NB4 (cell line): ENCODE measurements around the gene FAM83F.

Experiments used
- DNase-seq: peaks from one replicate; pipeline ENCODE4 v3.0.0; 2010; ENCODE audit warnings: low read depth
- H3K4me3 ChIP-seq: one replicate; pipeline ENCODE4 v1.5.1; 2011; ENCODE audit warnings: mild to moderate bottlenecking, low read depth, low read length, moderate library complexity
- CTCF ChIP-seq: IDR thresholded peaks from one replicate; pipeline ENCODE4 v1.5.1; 2012; ENCODE audit warnings: low read depth, low read length
- MAX ChIP-seq: IDR thresholded peaks from 2 replicates; pipeline ENCODE4 v1.6.1; 2011; ENCODE audit warnings: low read depth, low read length
- MYC ChIP-seq: IDR thresholded peaks from 2 replicates; pipeline ENCODE4 v1.6.1; 2011; ENCODE audit warnings: low read depth, low read length
- POLR2A ChIP-seq: IDR thresholded peaks from 2 replicates; pipeline ENCODE4 v1.6.1; 2011; ENCODE audit warnings: mild to moderate bottlenecking; ENCODE audit not compliant: insufficient read length; ENCODE audit errors: extremely low read depth

Gene FAM83F

GRCh38 chr22:39958009-39958711 is 36.6 kb upstream of the FAM83F start:
- TF ChIP-seq MYC: no peak
- TF ChIP-seq CTCF: no peak
- no peak for TF ChIP-seq MAX
- TF ChIP-seq POLR2A: no peak
- no peak for DNase-seq
- no peak overlapping the region for H3K4me3 ChIP-seq

DNA sequence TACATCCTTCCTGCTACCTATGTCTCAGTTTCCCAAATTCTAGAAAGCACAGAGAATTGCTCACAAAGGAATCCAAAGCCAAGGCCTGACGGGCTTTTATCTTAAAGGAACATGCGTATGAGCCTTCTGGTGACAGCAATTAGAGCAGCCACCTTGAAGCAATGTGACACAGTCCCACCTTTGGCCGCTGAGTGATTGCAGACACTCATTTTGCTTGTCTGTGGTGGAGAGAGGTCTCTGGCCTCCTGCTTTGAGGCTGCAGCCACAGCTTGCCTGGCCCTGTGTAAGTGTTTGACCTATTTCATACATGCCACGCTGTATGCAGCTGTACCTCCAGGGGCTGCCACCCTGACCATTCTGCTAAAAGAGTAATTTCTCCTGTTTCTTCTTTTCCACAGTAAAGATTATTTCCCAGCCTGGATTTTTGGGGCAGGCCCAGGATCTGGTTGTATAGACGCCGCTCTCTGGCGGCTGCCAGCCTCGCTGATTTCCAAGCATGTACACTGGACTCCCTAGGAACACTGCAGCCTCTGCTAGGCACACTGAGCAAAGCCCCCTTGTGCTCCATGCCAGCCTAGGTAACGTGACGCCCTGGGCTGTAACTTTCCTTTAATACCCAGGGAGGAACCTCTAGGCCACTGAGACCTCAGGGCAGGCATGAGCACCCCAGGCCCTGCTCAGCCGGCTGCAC is 35.7 kb upstream of the FAM83F start:
- no peak overlapping the region for H3K4me3 ChIP-seq
- no peak for DNase-seq
- TF ChIP-seq CTCF (no peak), POLR2A (no peak), MAX (no peak; the same call in 1 of the 2 replicates), MYC (no peak)

DNA sequence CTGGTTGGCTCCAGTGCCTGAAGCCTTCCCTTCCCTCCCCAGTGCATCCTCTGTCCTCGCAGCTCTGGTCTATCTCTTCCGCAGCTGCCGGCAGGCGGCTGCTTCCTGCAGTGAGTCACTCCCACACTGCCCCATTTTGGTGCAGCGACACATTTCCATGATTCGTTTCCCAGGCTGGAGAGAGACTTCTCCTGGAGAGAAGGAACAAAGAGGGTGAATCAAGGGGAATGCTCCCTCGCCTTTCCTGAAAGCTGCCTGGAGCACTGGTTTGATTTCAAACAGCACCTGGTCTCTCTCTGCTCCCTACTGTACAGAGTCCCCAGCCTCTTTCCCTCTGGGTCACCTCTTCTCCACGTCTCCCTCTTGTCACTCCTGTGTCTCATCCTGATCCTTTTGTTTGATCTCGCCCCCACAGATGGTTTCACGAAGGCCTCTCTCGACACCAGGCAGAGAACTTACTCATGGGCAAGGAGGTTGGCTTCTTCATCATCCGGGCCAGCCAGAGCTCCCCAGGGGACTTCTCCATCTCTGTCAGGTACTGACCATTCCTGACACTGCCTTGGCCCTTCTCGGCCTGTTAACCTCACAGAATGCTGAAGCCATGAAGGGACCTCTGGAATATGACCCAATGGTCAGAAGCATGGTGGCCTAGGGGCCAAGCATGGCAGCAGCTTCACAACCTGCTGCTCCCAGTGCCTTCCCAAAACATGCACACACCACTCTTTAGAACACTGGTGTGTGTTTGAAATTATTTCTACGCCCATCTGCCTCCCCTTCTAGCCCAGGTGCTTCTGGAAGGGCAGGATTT is 34.9 kb upstream of the FAM83F start, which contains the start of gene TMA7B:
TSS of gene TMA7B (plus strand) at position 758 of the 808 bp plus-strand sequence. CDS start 3,978 bp downstream, outside the sequence.
- peak; percentile 71 for DNase-seq

GRCh38 chr22:39960791-39961746 is 33.7 kb upstream of the FAM83F start:
- peak; percentile 94 for DNase-seq
- peak; percentile 23; the same call in 1 of the 2 replicates for TF ChIP-seq MYC
- no peak for TF ChIP-seq CTCF
- TF ChIP-seq MAX: peak; percentile 26; the same call in 1 of the 2 replicates
- no peak overlapping the region for H3K4me3 ChIP-seq

More for the DNA sequence above, 34.9 kb upstream of the FAM83F start, which contains the start of gene TMA7B:
- TF ChIP-seq MYC (no peak), POLR2A (no peak), MAX (0 out of 2 replicates have a peak, but pooled peaks have one; percentile 16), CTCF (peak; percentile 30)
- H3K4me3 ChIP-seq: no peak within 1 kb of the TSS

- TF ChIP-seq MAX (no peak), POLR2A (no peak), CTCF (no peak), MYC (no peak)
- H3K4me3 ChIP-seq: no peak overlapping the region
- peak; percentile 14 for DNase-seq
Measured at GRCh38 chr22:39962071-39962470, 32.7 kb upstream of the FAM83F start.
